H1 (cell line): ENCODE data around the gene STX18.

Source experiments
- CBX8 ChIP-seq: fragments of 300-800, 300-1000 bp; sonication (generic); IDR thresholded peaks from 2 replicates; pipeline ENCODE4 v1.7.1; 2016; ENCODE audit warnings: low read depth, low read length, borderline replicate concordance
- JUND ChIP-seq: IDR thresholded peaks from 2 replicates; pipeline ENCODE4 v1.6.1; 2011; ENCODE audit warnings: mild to moderate bottlenecking, improper control_type of control experiment, low read length
- POLR2A ChIP-seq, 2 experiments: IDR thresholded peaks; 1 replicate in 1 of 2; 2 replicates in 1 of 2; pipeline ENCODE4 v1.6.1; 2011; ENCODE audit warnings: low read depth in 2 of 2, low read length in 2 of 2, mild to moderate bottlenecking in 2 of 2; ENCODE audit errors: control extremely low read depth in 1 of 2

DNA sequence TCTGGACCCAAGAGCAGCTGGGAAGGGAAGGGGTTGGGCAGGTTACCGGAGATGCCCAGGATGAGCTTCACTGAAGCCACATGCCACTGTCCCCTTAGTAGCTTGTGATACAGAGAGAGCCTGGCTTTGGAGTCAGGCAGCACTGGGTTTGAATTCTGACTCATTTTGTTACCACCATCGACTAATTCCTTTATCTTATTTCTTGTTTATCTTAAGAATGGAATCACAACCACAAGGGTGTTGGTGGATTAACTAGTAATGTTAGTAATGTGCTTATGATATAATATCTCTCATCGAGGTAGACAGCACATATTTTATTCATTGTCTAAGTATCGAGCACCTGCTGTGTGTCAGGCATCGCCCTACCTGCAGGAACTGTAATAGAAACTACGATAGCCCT lies 17.7 kb upstream of the STX18 start:
- TF ChIP-seq POLR2A (IDR thresholded peaks at IDR 0.05; ENCODE audit: control extremely low read depth in 1 of 2, low read depth in 2 of 2, low read length in 2 of 2) (no peak), CBX8 (no peak), JUND (no peak)
